ENCODE measurements around the gene ZFP36L2.

Gene ZFP36L2

GRCh38 chr2:43248621-43249020 is 22.2 kb upstream of the ZFP36L2 start:
- DNase-seq (ENCODE audit: low read depth in 2 of 2) = no peak

- DNase-seq (ENCODE audit: low read depth in 2 of 2) = no peak
These were observed 20.2 kb upstream of the ZFP36L2 start for GRCh38 chr2:43246641-43247040.

- no peak for DNase-seq (ENCODE audit: low read depth in 2 of 2)
These were observed 15.2 kb upstream of the ZFP36L2 start for GRCh38 chr2:43241558-43241957.

GRCh38 chr2:43240766-43241150 is 14.4 kb upstream of the ZFP36L2 start:
- no peak for DNase-seq (ENCODE audit: low read depth in 2 of 2)

GRCh38 chr2:43239981-43240765 is 13.8 kb upstream of the ZFP36L2 start:
- no peak for DNase-seq (ENCODE audit: low read depth in 2 of 2)

GRCh38 chr2:43238813-43239212 is 12.4 kb upstream of the ZFP36L2 start:
- no peak for DNase-seq (ENCODE audit: low read depth in 2 of 2)

- no peak for DNase-seq (ENCODE audit: low read depth in 2 of 2)
These were observed 11.8 kb upstream of the ZFP36L2 start for GRCh38 chr2:43238176-43238575.

GRCh38 chr2:43233218-43234212 is 7.1 kb upstream of the ZFP36L2 start:
- DNase-seq (ENCODE audit: low read depth in 2 of 2) = no peak

GRCh38 chr2:43230951-43231827 is 4.8 kb upstream of the ZFP36L2 start:
- no peak for DNase-seq (ENCODE audit: low read depth in 2 of 2)

- DNase-seq (ENCODE audit: low read depth in 2 of 2) = no peak
These were observed 4.0 kb upstream of the ZFP36L2 start for GRCh38 chr2:43230351-43230885.

- DNase-seq (ENCODE audit: low read depth in 2 of 2) = no peak
These were observed 2.6 kb upstream of the ZFP36L2 start for GRCh38 chr2:43228756-43229659.

- DNase-seq (ENCODE audit: low read depth in 2 of 2) = no peak
These were observed 1.9 kb upstream of the ZFP36L2 start for GRCh38 chr2:43228321-43228751.

GRCh38 chr2:43227830-43228281 is 1.4 kb upstream of the ZFP36L2 start:
- no peak for DNase-seq (ENCODE audit: low read depth in 2 of 2)

- DNase-seq (ENCODE audit: low read depth in 2 of 2) = peak; percentile 48 to 52
These were observed 786 bp upstream of the ZFP36L2 start for GRCh38 chr2:43226955-43227829.

- DNase-seq (ENCODE audit: low read depth in 2 of 2) = peak; percentile 64 to 74
These were observed 433 bp downstream of the ZFP36L2 start for GRCh38 chr2:43225788-43226557.

- peak; percentile 49 to 55 for DNase-seq (ENCODE audit: low read depth in 2 of 2)
These were observed 1.2 kb downstream of the ZFP36L2 start for GRCh38 chr2:43225093-43225787.

- peak in 1 of 2 donors; percentile 35 for DNase-seq (ENCODE audit: low read depth in 2 of 2)
These were observed 1.8 kb downstream of the ZFP36L2 start for GRCh38 chr2:43224571-43225092.

Data from stimulated activated CD8-positive, alpha-beta memory T cell treated with anti-CD3 and anti-CD28 coated beads, Interleukin-2, amount 100 ng/mL, for 48 hours (primary cell).